Stimulated activated CD8-positive, alpha-beta memory T cell treated with anti-CD3 and anti-CD28 coated beads, Interleukin-12 subunit alpha, Interleukin-12 subunit beta, amount 100 ng/mL, for 4 hours (primary cell): Measurements from ENCODE around the gene CHL1.

Experiments used
- DNase-seq: peaks from one replicate; pipeline ENCODE4 v3.0.0-alpha.2; 2020; ENCODE audit warnings: low read depth

The CHL1 gene

DNA sequence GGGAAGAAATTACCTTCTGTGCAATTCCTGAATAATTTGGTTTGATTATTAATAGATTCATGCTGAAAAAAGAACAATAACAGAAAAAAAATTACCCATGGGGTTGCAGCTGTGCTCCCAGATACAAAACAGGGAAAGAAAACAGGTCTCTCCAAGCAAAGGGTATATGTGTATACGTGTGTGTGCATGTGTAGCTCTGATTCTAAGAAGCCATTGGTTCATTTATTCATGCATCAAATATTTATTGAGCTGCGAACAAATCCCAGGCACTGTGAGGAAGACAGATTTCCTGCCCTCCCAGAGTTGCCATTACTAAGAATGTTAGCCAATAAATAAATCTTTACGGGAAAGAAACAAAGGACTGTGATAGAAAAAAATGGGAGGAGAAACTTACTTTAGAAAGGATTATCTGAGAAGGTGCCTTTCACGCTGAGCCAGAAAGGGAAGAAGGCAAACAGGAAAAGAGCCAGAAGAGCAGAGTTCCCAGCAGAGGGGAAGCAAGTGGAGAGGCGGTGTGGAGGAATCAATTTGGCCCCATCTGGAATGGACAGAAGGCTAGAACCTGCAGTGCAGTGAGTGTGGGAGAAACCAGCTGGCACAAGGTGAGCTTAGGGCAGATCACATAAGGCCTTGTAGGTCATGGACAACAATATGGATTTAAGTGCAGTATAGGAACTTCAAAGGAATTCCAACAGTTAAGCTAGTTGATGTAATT is 20.7 kb downstream of the CHL1 start:
- DNase-seq = no peak

DNA sequence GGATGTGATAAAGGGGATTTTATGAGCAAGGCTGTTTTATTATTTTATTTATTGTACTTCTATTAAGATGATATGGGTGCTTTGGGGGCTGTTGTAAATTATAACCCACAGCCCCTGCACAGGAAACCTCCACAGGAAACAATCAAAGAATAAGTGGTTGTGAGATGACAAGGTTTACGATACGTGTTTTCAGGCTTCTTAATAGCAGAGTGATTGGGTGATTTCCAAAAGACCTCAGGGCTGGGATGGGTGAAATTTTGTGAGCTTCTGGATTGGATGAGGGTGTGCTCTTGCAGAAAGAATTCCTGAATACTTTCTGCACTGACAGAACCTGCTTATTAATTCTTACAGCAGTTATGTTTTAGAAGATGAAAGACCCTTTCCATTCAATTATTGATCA is 21.4 kb downstream of the CHL1 start:
- no peak for DNase-seq

GRCh38 chr3:228442-229182 is 32.0 kb downstream of the CHL1 start:
- no peak for DNase-seq

GRCh38 chr3:229183-229661 is 32.7 kb downstream of the CHL1 start:
- no peak for DNase-seq

GRCh38 chr3:236881-237280 is 40.3 kb downstream of the CHL1 start:
- no peak for DNase-seq

- DNase-seq = no peak
Measured at GRCh38 chr3:242602-243355, 46.2 kb downstream of the CHL1 start.

- DNase-seq = no peak
Measured at GRCh38 chr3:243356-243725, 46.8 kb downstream of the CHL1 start.

GRCh38 chr3:244041-244440 is 47.5 kb downstream of the CHL1 start:
- DNase-seq = no peak

DNA sequence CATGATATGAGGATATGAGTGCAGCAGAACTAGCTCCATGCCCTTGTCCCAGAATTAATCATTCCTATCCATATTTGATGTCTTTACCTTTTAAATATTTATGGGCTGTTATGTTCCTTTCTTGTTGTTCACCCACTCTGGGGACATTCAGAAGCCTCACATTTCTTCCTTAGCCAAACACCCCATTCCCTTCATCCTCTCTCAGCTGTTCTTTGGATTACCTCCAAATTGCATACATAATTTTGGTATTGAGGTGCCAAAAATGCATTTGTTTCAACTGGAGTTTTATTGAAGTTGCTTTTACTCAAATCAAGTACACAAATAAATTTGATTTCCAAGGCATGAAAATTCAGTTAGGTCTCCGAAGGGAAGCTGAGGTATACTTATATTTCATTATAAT is 51.4 kb downstream of the CHL1 start:
- no peak for DNase-seq

GRCh38 chr3:248864-249520 is 52.4 kb downstream of the CHL1 start:
- no peak for DNase-seq

- DNase-seq = no peak
Measured at GRCh38 chr3:249587-250262, 53.2 kb downstream of the CHL1 start.

DNA sequence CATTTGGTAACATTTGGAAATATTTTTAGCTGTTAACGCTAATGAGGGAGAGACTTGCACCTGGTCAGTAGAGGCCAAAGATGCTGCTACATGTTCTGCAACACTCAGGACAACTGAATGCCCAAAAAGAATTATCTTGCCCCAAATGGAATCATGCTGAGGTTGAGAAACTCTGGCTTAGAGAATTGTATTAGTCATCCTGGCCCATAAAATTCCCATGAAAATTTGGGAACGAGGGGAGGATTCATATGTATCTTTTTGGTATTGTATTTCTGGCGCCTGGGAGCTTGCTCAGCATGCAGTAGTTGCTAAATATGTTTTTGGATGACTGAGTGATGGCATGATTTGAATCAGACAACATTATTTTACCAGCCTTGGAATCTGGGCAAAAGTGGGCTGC is 59.9 kb downstream of the CHL1 start:
- no peak for DNase-seq

GRCh38 chr3:257826-258225 is 61.3 kb downstream of the CHL1 start:
- DNase-seq = no peak

GRCh38 chr3:260898-261297 is 64.3 kb downstream of the CHL1 start:
- DNase-seq = no peak

GRCh38 chr3:263393-263792 is 66.8 kb downstream of the CHL1 start:
- no peak for DNase-seq

DNA sequence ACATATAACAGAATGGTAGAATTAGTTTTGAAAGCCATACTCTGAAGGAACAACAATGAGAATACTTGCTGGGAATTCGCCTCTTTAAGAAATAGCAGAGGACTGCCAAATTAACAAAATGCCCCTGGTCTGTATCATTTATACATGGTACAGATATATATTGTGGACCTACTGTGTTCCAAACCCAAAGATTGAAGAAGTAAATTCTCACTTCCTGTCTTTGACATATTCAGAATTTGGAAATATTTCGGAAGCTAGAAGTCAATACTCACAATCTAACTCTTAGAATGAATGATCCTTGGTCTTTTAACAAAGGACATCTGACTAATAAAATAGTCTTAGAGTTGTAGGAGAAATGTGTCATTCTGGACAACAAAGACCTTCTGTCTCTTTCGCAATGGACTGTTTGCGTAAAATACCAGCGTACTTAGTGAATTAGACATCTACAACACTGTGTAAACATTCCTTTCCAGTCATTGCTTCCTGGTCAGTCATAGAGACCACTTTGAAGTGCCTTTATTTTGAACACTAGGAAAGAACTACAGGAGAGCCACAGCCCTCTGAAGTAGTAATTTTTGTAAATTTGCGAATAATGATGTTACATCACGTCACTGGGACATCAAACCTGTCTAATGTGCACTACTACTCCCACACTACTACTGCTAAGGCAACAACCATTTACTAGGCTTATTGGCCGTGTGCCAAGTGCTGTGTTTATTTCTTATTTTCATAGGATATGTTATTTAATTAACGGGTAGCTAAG is 68.0 kb downstream of the CHL1 start:
- no peak for DNase-seq

GRCh38 chr3:267101-267500 is 70.5 kb downstream of the CHL1 start:
- no peak for DNase-seq

- DNase-seq = no peak
Measured at GRCh38 chr3:270688-271087, 74.1 kb downstream of the CHL1 start.

GRCh38 chr3:274927-275326 is 78.4 kb downstream of the CHL1 start:
- DNase-seq = no peak

DNA sequence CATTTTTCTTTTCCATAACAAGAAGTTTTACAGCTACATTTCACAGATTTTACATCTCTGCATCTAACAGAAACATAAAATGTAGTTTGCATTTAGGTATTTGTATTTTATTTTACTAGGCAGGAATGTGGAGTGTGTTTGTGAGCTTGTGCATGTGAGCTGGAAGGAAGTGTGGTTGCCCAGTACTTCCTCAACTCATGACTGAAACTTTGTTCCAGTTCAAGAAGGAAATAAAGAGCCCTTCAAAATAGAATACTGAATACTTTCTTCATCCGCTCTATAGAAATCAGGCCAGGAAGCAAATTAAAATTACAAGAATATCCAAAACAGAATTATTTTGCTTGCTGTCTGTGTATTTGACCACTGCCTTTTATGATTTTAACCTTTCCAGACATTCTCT is 81.3 kb downstream of the CHL1 start:
- no peak for DNase-seq
